Measurements from ENCODE around the gene COG4. TPM values are rescaled to one million over a fixed set of nuclear protein-coding genes. Genes with fewer than 3 reads are reported as not detected.

The COG4 gene
- total RNA-seq, 2 donors from 2014 or later: 44.2 to 46.7 TPM

GRCh38 chr16:70434484-70435260 is 88.7 kb downstream of the COG4 start:
- peak overlapping the region; percentile 48 to 58 for H3K27ac ChIP-seq
- no peak for DNase-seq (ENCODE audit: low spot score)
- TF ChIP-seq CTCF (IDR thresholded peaks at IDR 0.05): no peak
- no peak overlapping the region for H3K4me3 ChIP-seq
- no peaks in the 10 kb centered on the region for H3K36me3 ChIP-seq
- ATAC-seq (ENCODE audit: insufficient number of reproducible peaks, low FRiP score, low read depth): no peak
- peaks cover 40 to 70% of the 10 kb centered on the region in 2 donors for H3K4me1 ChIP-seq (ENCODE audit: control insufficient read depth in 1 of 2, low read depth in 2 of 2)
- H3K27me3 ChIP-seq (replicated peaks; ENCODE audit: insufficient read depth): no peaks in the 10 kb centered on the region
- H3K9me3 ChIP-seq: no peaks in the 10 kb centered on the region

- Histone ChIP-seq H3K27me3 (replicated peaks; ENCODE audit: insufficient read depth) (no peaks in the 10 kb centered on the region), H3K4me3 (peak overlapping the region; percentile 8), H3K27ac (peak overlapping the region; percentile 48 to 58), H3K9me3 (no peaks in the 10 kb centered on the region), H3K36me3 (no peaks in the 10 kb centered on the region), H3K4me1 (ENCODE audit: control insufficient read depth in 1 of 2, low read depth in 2 of 2) (peaks cover 42 to 80% of the 10 kb centered on the region in 2 donors)
- TF ChIP-seq CTCF (IDR thresholded peaks at IDR 0.05): no peak
- ATAC-seq (ENCODE audit: insufficient number of reproducible peaks, low FRiP score, low read depth): no peak
- no peak for DNase-seq (ENCODE audit: low spot score)
Measured at GRCh38 chr16:70433458-70434103, 89.8 kb downstream of the COG4 start.

GRCh38 chr16:70432723-70433457 is 90.5 kb downstream of the COG4 start:
- Histone ChIP-seq H3K9me3 (no peaks in the 10 kb centered on the region), H3K4me1 (ENCODE audit: control insufficient read depth in 1 of 2, low read depth in 2 of 2) (peaks cover 49 to 83% of the 10 kb centered on the region in 2 donors), H3K27me3 (replicated peaks; ENCODE audit: insufficient read depth) (no peaks in the 10 kb centered on the region), H3K36me3 (no peaks in the 10 kb centered on the region), H3K27ac (peak overlapping the region; percentile 48 to 58), H3K4me3 (peak overlapping the region; percentile 8)
- TF ChIP-seq CTCF (IDR thresholded peaks at IDR 0.05): no peak
- no peak for ATAC-seq (ENCODE audit: insufficient number of reproducible peaks, low FRiP score, low read depth)
- no peak for DNase-seq (ENCODE audit: low spot score)

DNA sequence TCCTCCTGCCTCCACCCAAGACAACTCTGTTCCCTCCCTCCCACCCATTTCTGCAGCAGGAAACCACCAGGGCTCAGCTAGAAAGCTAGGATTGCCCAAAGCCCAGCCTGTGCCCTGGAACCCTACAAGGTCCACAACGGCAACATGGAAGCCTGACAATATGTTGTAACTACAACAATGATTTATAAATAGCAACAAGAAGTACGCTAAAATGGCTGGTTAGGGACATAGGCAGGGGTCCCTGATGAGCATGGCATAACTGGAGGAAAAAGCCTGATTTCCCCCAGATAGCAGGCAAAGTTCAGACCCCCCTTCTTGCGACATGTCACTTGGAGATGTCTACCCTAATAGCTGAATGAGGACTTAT is 91.0 kb downstream of the COG4 start:
- Histone ChIP-seq H3K36me3 (no peaks in the 10 kb centered on the region), H3K27me3 (replicated peaks; ENCODE audit: insufficient read depth) (no peaks in the 10 kb centered on the region), H3K9me3 (no peaks in the 10 kb centered on the region), H3K4me1 (ENCODE audit: control insufficient read depth in 1 of 2, low read depth in 2 of 2) (peaks cover 48 to 83% of the 10 kb centered on the region in 2 donors), H3K4me3 (no peak overlapping the region), H3K27ac (peak overlapping the region; percentile 48 to 58)
- ATAC-seq (ENCODE audit: insufficient number of reproducible peaks, low FRiP score, low read depth) (no peak), DNase-seq (ENCODE audit: low spot score) (no peak)
- TF ChIP-seq CTCF (IDR thresholded peaks at IDR 0.05): no peak
